Erythroblast (primary cell): Measurements from ENCODE around the gene KLHL10.

Source experiments
- GATA1 ChIP-seq: IDR thresholded peaks from 2 replicates; pipeline ENCODE4 v1.6.1; 2011; ENCODE audit warnings: low read depth, mild to moderate bottlenecking, control low read depth, low read length, moderate library complexity
- POLR2A ChIP-seq: IDR thresholded peaks from 2 replicates; pipeline ENCODE4 v1.6.1; 2011; ENCODE audit warnings: mild to moderate bottlenecking, low read length

DNA sequence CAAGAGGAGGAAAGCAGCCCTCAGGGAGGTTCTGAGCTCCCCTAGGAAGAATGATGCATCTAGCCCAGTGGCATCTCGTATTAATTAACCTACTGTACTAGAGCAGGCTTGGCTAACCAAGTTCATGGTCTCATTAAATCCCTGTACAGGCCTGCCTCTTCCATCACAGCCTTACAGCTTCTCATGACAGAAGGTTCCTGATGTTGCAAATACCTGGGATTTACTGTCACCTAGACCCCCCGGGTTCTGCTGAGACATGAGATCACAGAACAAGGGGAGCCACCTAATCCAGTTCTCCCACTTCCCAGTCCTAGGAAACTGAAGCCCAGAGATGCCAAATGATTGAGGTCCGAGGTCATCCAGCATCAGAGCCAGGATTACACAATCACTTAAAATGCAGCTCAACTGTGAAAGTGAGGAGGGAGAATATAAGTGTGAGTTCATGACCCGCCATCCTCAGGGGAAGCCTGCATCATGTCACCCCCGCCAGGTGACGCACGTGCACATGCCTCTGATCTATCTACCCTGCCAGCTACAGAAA lies 57.2 kb downstream of the KLHL10 start:
- TF ChIP-seq POLR2A (no peak), GATA1 (no peak)
